WTC11 (cell line): ENCODE results near the gene COBLL1.

ENCODE experiments used
- CBFB ChIP-seq: sonication (generic); formaldehyde crosslinking; IDR thresholded peaks from 2 replicates; pipeline ENCODE4 v1.8.1; 2022; ENCODE audit warnings: mild to moderate bottlenecking, low read depth, missing genetic modification reagents
- CREB1 ChIP-seq: sonication (generic); formaldehyde crosslinking; IDR thresholded peaks from 2 replicates; pipeline ENCODE4 v1.8.0; 2023; ENCODE audit warnings: mild to moderate bottlenecking, missing genetic modification reagents
- GRHL2 ChIP-seq: fragments of 250-450 bp; sonication (Bioruptor Pico); IDR thresholded peaks from 2 replicates; pipeline ENCODE4 v1.8.0; 2022; ENCODE audit warnings: mild to moderate bottlenecking, moderate library complexity; ENCODE audit not compliant: insufficient replicate concordance, severe bottlenecking
- ZNF138 ChIP-seq: sonication (generic); formaldehyde crosslinking; conservative IDR thresholded peaks from 2 replicates; pipeline ENCODE4 v1.8.1; 2022; ENCODE audit warnings: mild to moderate bottlenecking, moderate library complexity, missing genetic modification reagents
- TF ChIP-seq, protein P1 (sequence below): fragments of 200-600 bp; IDR thresholded peaks from 2 replicates; pipeline ENCODE4 v1.8.0; 2022; ENCODE audit warnings: antibody characterized with exemption

DNA sequence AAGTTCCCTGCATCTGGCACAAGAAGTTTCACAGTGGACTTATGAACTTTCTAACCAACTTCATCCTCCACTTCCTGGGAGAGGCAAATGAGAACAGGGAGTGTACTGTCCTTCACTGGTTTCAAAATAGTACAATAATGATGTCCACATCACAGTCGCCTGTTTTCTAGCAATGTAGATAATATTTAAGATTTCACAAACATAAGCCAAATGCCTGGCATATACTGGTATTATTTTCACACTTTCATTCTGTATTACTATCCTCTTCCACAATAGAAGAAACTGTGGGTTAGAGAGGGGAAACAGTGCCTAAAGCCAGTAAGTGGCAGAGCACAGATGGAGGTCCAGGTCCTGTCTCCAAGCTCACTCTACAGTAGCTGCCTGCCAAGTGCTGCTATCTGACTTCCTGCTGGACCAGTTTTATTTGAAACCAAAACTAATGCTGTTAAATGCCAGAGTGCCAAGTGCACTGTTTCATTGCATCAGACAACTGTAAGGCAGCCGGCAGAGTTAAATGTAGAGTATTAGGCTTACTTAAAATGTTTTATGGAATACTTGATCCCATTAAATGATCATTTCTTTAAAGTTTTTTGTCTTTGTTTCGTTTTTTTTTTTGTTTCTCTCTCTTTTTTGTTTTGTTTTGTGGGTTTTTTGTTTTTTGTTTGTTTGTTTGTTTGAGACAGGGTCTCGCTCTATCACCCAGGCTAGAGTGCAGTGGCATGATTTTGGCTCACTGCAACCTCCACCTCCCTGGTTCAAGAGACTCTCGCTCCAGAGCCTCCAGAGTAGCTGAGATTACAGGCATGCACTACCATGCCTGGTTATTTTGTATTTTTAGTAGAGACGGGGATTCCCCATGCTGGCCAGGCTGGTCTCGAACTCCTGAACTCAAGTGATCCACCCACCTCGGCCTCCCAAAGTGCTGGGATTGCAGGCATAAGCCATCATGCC, 15.1 kb downstream of the COBLL1 start:
- TF ChIP-seq, protein P1, sequence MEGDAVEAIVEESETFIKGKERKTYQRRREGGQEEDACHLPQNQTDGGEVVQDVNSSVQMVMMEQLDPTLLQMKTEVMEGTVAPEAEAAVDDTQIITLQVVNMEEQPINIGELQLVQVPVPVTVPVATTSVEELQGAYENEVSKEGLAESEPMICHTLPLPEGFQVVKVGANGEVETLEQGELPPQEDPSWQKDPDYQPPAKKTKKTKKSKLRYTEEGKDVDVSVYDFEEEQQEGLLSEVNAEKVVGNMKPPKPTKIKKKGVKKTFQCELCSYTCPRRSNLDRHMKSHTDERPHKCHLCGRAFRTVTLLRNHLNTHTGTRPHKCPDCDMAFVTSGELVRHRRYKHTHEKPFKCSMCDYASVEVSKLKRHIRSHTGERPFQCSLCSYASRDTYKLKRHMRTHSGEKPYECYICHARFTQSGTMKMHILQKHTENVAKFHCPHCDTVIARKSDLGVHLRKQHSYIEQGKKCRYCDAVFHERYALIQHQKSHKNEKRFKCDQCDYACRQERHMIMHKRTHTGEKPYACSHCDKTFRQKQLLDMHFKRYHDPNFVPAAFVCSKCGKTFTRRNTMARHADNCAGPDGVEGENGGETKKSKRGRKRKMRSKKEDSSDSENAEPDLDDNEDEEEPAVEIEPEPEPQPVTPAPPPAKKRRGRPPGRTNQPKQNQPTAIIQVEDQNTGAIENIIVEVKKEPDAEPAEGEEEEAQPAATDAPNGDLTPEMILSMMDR: no peak
- no peak for TF ChIP-seq CBFB (CRISPR knock-in tag)
- TF ChIP-seq CREB1 (CRISPR knock-in tag): no peak
- TF ChIP-seq ZNF138: no peak
- TF ChIP-seq GRHL2 (CRISPR knock-in tag): no peak
